OCI-LY7 (cell line): ENCODE data around the gene PHAF1. TPM values are rescaled to one million over a fixed set of nuclear protein-coding genes. Genes with fewer than 3 reads are reported as not detected.

Source experiments
- BruUV-seq: library from RNA; stranded (reverse); fragments of 400-500 nt; replicated peaks from 2 replicates; lab custom pipeline; 2021; lab: Mats Ljungman, UMichigan
- CTCF ChIA-PET: fragments of 300-600 bp; sonication (Branson Sonifier 250); formaldehyde crosslinking; loops from one replicate; lab custom pipeline; 2022; ENCODE audit warnings: antibody characterized with exemption; ENCODE audit not compliant: unreplicated experiment; lab: Charles Lee
- POLR2A ChIA-PET: fragments of 300-600 bp; sonication (Branson Sonifier 250); formaldehyde crosslinking; loops from one replicate; lab custom pipeline; 2022; ENCODE audit warnings: antibody characterized with exemption; lab: Charles Lee
- DNase-seq: peaks from one replicate; pipeline ENCODE4 v3.0.0-alpha.2; 2015; ENCODE audit warnings: low spot score
- H2AFZ ChIP-seq: fragments of 200-600 bp; sonication (generic), shearing (Covaris generic); 2 replicates; pipeline ENCODE4 v1.6.1; 2014; ENCODE audit warnings: mild to moderate bottlenecking, antibody characterized with exemption, low read length, moderate library complexity
- H3K27ac ChIP-seq: fragments of 200-600 bp; sonication (generic); 2 replicates; pipeline ENCODE4 v1.5.1; 2014; ENCODE audit warnings: mixed run types, low read depth, mild to moderate bottlenecking, moderate library complexity, low read length, inconsistent platforms; ENCODE audit not compliant: poor library complexity, severe bottlenecking
- H3K36me3 ChIP-seq: fragments of 200-600 bp; sonication (generic); 2 replicates; pipeline ENCODE4 v1.6.1; 2014; ENCODE audit warnings: mild to moderate bottlenecking, antibody characterized with exemption, low read length, moderate library complexity, mixed read lengths; ENCODE audit not compliant: insufficient read depth
- H3K4me1 ChIP-seq: fragments of 200-600 bp; sonication (generic); 2 replicates; pipeline ENCODE4 v1.5.1; 2014; ENCODE audit warnings: mild to moderate bottlenecking, low read length; ENCODE audit not compliant: insufficient read depth, poor library complexity, severe bottlenecking
- H3K4me2 ChIP-seq: fragments of 200-600 bp; sonication (generic); 2 replicates; pipeline ENCODE4 v1.6.1; 2014; ENCODE audit warnings: mild to moderate bottlenecking, low read length
- H3K4me3 ChIP-seq: fragments of 200-600 bp; sonication (generic); 2 replicates; pipeline ENCODE4 v1.5.1; 2014; ENCODE audit warnings: mild to moderate bottlenecking, low read depth, low read length; ENCODE audit not compliant: poor library complexity, severe bottlenecking
- H3K79me2 ChIP-seq: fragments of 200-600 bp; sonication (generic); 2 replicates; pipeline ENCODE4 v1.6.1; 2016; ENCODE audit warnings: low read depth, mild to moderate bottlenecking, low read length, moderate library complexity, mixed read lengths; ENCODE audit not compliant: insufficient read depth
- H3K9me2 ChIP-seq: fragments of 200-600 bp; sonication (generic); 2 replicates; pipeline ENCODE4 v1.6.1; 2016; ENCODE audit warnings: mild to moderate bottlenecking, low read length, mixed read lengths; ENCODE audit not compliant: insufficient read depth
- H3K9me3 ChIP-seq: fragments of 200-600 bp; sonication (generic); 2 replicates; pipeline ENCODE4 v1.6.1; 2014; ENCODE audit warnings: mild to moderate bottlenecking, mixed run types, low read length, mixed read lengths
- H4K20me1 ChIP-seq: fragments of 200-600 bp; sonication (generic); 2 replicates; pipeline ENCODE4 v1.6.1; 2014; ENCODE audit warnings: mild to moderate bottlenecking, antibody characterized with exemption, low read length, moderate library complexity, mixed read lengths; ENCODE audit not compliant: insufficient read depth
- CTCF ChIP-seq: fragments of 200-600 bp; sonication (generic); conservative IDR thresholded peaks from 2 replicates; pipeline ENCODE4 v1.5.1; 2014; ENCODE audit warnings: mild to moderate bottlenecking, antibody characterized with exemption, low read length, moderate library complexity, mixed read lengths
- EZH2phosphoT487 ChIP-seq: fragments of 200-600 bp; sonication (generic); IDR thresholded peaks from 2 replicates; pipeline ENCODE4 v1.6.1; 2018; ENCODE audit warnings: low read depth, borderline replicate concordance, mild to moderate bottlenecking, mixed run types, antibody characterized with exemption, low read length, moderate library complexity, mixed read lengths
- intact Hi-C: fragments of 100-400 bp; cut with micrococcal nuclease; formaldehyde crosslinking; loops from one replicate; pipeline ENCODE4 v1.10.0; 2022; ENCODE audit not compliant: unreplicated experiment
- total RNA-seq, 2 experiments: library from RNA; depleted of rRNA in 1 of 2; stranded (reverse); fragments of >200 nt in 1 of 2; shearing (Covaris generic) in 1 of 2; gene quantifications; 2 replicates each; pipeline ENCODE4 v1.2.3, GENCODE V29; 2014 to 2022

Gene PHAF1
- total RNA-seq, 2 experiments from 2014 or later: 13.9 to 16.8 TPM

GRCh38 chr16:67104845-67105244 is 4.9 kb upstream of the PHAF1 start:
- Histone ChIP-seq H3K4me2 (no peak overlapping the region), H2AFZ (no peak overlapping the region), H4K20me1 (no peaks in the 10 kb centered on the region), H3K79me2 (no peaks in the 10 kb centered on the region), H3K4me1 (peaks cover 5% of the 10 kb centered on the region), H3K27ac (no peak overlapping the region), H3K4me3 (no peak overlapping the region), H3K9me3 (no peaks in the 10 kb centered on the region), H3K9me2 (no peaks in the 10 kb centered on the region), H3K36me3 (peaks cover 28% of the 10 kb centered on the region; the same call in 1 of the 2 replicates)
- POLR2A ChIA-PET: interaction anchor here (0.5 to 0.6 kb wide), 2 partner anchors 9 to 21 kb away, joined by 3 to 5 read pairs; no protein-coding TSS in a partner anchor
- intact Hi-C loops: no loop called here
- no TSS peak for BruUV-seq
- CTCF ChIA-PET: interaction anchor here (0.6 to 1.5 kb wide), 2 partner anchors 77 to 97 kb away, joined by 3 read pairs; no protein-coding TSS in a partner anchor
- no peak for DNase-seq
- no peak for TF ChIP-seq EZH2phosphoT487
- TF ChIP-seq CTCF: no peak

GRCh38 chr16:67105246-67105645 is 4.5 kb upstream of the PHAF1 start:
- Histone ChIP-seq H3K4me3 (no peak overlapping the region), H3K79me2 (peaks cover 3% of the 10 kb centered on the region; the same call in 1 of the 2 replicates), H2AFZ (no peak overlapping the region), H3K36me3 (peaks cover 24% of the 10 kb centered on the region; the same call in 1 of the 2 replicates), H3K4me1 (peaks cover 5% of the 10 kb centered on the region), H3K27ac (no peak overlapping the region), H3K9me3 (no peaks in the 10 kb centered on the region), H4K20me1 (no peaks in the 10 kb centered on the region), H3K4me2 (no peak overlapping the region), H3K9me2 (no peaks in the 10 kb centered on the region)
- no TSS peak for BruUV-seq
- ChIA-PET CTCF (no interaction called here), POLR2A (interaction anchor here (0.5 kb wide), 1 partner anchor 9 kb away, joined by 5 read pairs; no protein-coding TSS in a partner anchor)
- no peak for DNase-seq
- TF ChIP-seq CTCF: no peak
- TF ChIP-seq EZH2phosphoT487: no peak
- intact Hi-C loops: no loop called here

GRCh38 chr16:67105881-67106280 is 3.9 kb upstream of the PHAF1 start:
- Histone ChIP-seq H3K4me2 (no peak overlapping the region), H3K4me1 (peaks cover 10% of the 10 kb centered on the region), H2AFZ (no peak overlapping the region), H3K4me3 (no peak overlapping the region), H3K9me2 (no peaks in the 10 kb centered on the region), H3K36me3 (peaks cover 17% of the 10 kb centered on the region; the same call in 1 of the 2 replicates), H3K79me2 (peaks cover 10% of the 10 kb centered on the region; the same call in 1 of the 2 replicates), H3K27ac (no peak overlapping the region), H3K9me3 (no peaks in the 10 kb centered on the region), H4K20me1 (no peaks in the 10 kb centered on the region)
- BruUV-seq: no TSS peak
- DNase-seq: no peak
- intact Hi-C loops: no loop called here
- TF ChIP-seq EZH2phosphoT487 (no peak), CTCF (no peak)
- ChIA-PET POLR2A (no interaction called here), CTCF (interaction anchor here (0.6 kb wide), 1 partner anchor 12 kb away, joined by 11 read pairs; no protein-coding TSS in a partner anchor)
